Measurements from ENCODE around the gene CHCHD3.
A peak's percentile ranks its signal among the peaks of the same experiment; 100 is the strongest.

Gene CHCHD3

GRCh38 chr7:133081599-133082389 lies at the start of gene CHCHD3:
TSS of gene CHCHD3 (minus strand) at chr7:133082090. CDS start at chr7:133081937, 153 bp downstream.
- DNase-seq: peak; percentile 94

- DNase-seq: no peak
Measured at GRCh38 chr7:133130166-133130565, 48.3 kb upstream of the CHCHD3 start.

DNA sequence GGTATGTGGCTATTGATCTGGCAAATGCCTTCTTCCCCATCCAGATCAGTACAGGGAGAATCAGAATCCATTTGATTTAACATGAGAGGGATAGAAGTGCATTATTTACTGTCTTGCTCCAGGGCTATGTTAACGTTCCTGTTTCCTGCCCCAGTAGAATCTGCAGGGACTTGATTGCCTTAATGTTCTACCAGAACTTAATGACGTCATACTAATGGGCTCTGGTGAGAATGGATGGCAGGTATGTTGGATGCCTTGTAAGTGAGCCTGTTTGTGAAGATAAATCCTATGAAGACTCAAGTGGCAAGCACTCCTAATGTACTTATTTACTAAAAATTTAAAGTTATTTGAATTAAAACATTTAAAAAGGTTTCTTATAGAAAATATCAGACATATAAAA lies 44.5 kb upstream of the CHCHD3 start:
- no peak for DNase-seq

DNA sequence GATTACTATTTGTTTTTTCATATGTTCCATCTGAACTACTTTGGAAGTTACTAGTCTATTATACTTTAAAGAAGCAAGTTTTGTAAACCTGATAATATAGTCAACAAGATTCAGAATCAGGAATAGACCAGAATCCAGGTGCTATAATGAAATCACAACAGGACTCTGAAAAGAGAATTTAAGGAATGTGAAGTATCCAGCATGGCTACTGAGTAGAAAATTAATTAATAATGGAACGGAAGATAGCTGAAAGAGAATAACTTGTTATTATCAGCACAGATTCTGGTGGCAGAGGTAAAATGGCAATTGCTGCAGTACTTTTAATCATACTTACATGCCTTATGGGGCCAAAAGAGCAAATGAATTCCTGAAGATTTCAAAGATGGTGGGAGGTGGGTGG lies 43.1 kb upstream of the CHCHD3 start:
- no peak for DNase-seq

GRCh38 chr7:133121175-133121844 lies 39.4 kb upstream of the CHCHD3 start:
- no peak for DNase-seq

GRCh38 chr7:133119067-133119466 lies 37.2 kb upstream of the CHCHD3 start:
- DNase-seq: no peak

DNA sequence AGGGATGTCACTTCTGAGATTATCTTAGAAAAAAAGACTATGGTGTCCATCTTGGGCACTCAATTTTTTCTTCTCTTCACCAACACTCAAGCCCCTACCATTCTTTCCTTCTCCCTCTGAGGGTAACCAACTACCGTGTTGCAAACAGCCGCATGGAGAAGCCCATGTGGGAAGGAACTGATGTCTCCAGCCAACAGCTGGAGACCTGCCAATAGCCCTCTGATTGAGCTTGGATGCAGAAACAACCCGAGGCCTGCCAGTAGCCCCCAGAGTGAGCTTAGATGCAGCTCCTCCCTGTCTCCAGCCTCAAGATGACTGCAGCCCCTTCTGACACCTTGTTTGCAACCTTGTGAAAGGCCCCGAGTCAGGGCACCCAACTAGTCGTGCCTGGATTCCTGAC lies 36.4 kb upstream of the CHCHD3 start:
- no peak for DNase-seq

GRCh38 chr7:133117452-133117851 lies 35.6 kb upstream of the CHCHD3 start:
- DNase-seq: no peak

DNA sequence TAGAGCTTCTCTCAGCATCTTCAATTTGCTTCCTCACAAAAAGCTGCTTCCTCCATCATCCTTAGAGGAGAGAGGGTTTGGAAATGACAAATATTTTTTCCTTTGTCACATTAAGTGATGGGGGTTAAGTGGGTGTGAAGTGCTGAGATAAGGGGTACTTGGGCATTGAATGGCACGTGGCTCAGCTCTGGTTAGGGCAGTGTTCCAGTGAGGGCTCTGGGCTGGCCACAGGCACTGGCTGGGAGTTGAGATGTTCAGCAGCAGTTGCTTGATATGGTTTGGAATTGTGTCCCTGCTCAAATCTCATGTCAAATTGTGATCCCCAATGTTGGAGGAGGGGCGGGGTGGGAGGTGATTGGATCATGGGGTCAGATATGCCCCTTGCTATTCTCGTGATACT lies 33.7 kb upstream of the CHCHD3 start:
- DNase-seq: no peak

GRCh38 chr7:133114519-133114918 lies 32.6 kb upstream of the CHCHD3 start:
- DNase-seq: no peak

GRCh38 chr7:133112976-133113375 lies 31.1 kb upstream of the CHCHD3 start:
- DNase-seq: no peak

GRCh38 chr7:133112335-133112734 lies 30.4 kb upstream of the CHCHD3 start:
- DNase-seq: no peak

- DNase-seq: no peak
Measured at GRCh38 chr7:133110312-133110711, 28.4 kb upstream of the CHCHD3 start.

GRCh38 chr7:133109816-133110215 lies 27.9 kb upstream of the CHCHD3 start:
- DNase-seq: no peak

- no peak for DNase-seq
Measured at GRCh38 chr7:133108023-133108422, 26.1 kb upstream of the CHCHD3 start.

DNA sequence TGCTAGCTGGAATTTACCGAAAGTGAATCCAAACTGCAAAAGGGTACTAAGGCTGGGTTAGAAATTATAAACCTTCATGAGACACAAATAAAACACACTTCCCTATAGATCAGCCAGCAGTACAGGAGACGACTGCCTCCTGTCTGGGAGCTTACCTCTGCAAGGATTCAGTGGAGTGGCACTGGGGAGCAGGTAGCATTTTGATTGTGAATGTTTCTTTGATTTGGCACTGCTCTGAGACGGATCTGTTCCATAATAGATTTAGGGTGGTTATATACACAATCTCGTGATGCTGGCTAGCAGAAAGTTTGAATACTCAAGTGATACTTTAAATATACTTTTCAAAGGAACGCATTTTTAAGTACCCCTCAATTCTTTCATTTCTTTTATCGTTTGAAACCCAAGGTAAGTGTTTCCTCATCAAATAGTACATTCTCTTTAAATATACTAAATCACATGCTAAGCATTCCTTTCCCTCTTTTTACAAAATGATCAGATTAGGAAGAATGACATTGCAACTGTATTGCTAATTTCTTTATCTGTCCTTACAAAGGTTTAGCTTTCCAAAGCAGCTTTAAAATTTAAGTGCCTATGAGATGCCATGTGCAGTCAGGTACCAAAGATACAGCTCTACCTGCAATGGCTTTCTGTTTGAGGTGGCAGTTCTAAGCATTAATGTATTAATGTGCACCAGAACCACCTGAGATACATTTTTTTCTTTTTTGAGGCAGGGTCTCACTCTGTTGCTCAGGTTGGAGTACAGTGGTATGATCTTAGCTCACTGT lies 20.6 kb upstream of the CHCHD3 start:
- DNase-seq: no peak

- no peak for DNase-seq
Measured at GRCh38 chr7:133099633-133100286, 17.9 kb upstream of the CHCHD3 start.

DNA sequence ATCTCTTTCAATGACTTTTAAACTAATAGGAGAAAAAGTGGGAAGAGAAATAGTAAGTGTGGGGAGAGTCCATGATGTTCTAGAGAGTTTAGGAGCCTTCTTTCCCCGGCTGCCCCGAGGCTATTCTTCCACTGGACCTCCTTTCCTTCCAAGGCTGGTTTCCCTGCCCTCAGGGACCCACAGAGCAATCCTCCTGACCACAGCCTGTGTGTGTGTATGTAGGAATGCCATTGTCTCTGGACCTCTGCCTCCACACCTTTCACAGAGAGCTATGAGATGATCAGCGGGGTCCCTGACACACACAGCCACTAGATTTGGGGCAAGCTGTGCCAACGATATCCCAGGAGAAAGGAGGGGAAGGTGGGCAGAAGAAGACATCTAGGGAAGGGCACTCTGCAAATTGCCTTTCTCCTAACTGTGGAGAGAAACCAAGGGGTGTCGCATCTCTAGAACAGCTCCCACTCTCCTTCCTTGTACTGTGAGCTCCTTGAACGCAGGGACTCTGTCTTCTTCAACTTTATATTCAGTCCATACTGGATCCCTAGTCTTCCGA lies 13.3 kb upstream of the CHCHD3 start:
- no peak for DNase-seq

- no peak for DNase-seq
Measured at GRCh38 chr7:133091943-133092464, 10.1 kb upstream of the CHCHD3 start.

GRCh38 chr7:133082390-133082766 lies 488 bp upstream of the CHCHD3 start:
- DNase-seq: no peak

DNA sequence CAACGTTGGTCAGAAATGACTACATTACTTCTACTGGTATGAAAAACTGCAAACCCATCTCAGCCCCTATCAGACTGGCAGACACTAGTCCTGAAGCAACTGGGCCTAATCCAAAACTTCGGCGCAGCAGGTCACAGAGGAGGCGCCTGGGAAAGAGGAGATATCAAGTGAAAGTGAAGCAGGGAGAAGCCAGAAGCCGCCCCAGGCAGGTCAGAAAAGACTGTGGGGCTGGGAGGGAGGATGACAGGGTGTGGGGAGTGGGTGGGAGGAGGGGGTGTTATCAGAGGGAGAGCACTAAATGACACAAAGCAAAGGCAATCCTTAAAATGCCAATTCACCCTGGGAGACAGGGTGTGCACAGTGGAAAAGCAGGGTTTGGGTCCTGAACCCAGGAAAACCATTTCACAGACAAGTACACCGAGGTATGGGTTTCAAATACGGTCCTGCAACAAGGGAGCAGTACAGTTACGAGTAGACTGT lies 731 bp downstream of the CHCHD3 start:
- DNase-seq: no peak

GRCh38 chr7:133079296-133079695 lies 2.6 kb downstream of the CHCHD3 start:
- no peak for DNase-seq

- DNase-seq: no peak
Measured at GRCh38 chr7:133077394-133077793, 4.5 kb downstream of the CHCHD3 start.
